Body of pancreas (tissue), 4 donors: ENCODE results near the gene SFRP4.

ENCODE experiments used
- POLR2A ChIP-seq, 3 donors: fragments of 450-650 bp; IDR thresholded peaks; one replicate each; pipeline ENCODE4 v1.6.1; 2016; ENCODE audit warnings: antibody characterized with exemption in 3 of 3, mild to moderate bottlenecking in 2 of 3
- TF ChIP-seq, protein P1 (sequence below), 7 experiments: fragments of 450-650 bp in 4 of 7; fragments of 200-600 bp in 3 of 7; sonication (generic) in 3 of 7; IDR thresholded peaks; one replicate each; pipeline ENCODE4 v1.5.1; 2016 to 2019; ENCODE audit warnings: antibody characterized with exemption in 7 of 7

DNA sequence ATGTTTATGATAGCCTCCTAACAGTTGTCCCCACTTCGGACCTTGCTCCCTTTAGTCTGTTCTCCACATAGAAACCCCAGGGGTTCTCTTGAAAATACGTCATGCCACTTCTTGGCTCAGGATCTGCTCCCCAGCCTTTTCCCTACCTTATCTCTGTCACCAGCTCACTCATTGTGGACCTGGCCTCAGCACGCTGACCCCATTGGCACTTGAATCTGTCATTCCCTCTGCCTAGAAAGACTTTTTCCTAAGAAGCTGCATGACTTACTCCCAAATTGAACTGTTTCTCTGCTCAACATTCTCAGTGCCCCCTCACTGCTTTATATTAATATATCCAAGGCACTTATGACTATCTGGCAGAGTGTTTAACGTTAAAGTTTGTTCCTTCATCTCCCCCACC is 12.3 kb upstream of the SFRP4 start:
- TF ChIP-seq POLR2A (IDR thresholded peaks at IDR 0.05): no peak
- TF ChIP-seq, protein P1, sequence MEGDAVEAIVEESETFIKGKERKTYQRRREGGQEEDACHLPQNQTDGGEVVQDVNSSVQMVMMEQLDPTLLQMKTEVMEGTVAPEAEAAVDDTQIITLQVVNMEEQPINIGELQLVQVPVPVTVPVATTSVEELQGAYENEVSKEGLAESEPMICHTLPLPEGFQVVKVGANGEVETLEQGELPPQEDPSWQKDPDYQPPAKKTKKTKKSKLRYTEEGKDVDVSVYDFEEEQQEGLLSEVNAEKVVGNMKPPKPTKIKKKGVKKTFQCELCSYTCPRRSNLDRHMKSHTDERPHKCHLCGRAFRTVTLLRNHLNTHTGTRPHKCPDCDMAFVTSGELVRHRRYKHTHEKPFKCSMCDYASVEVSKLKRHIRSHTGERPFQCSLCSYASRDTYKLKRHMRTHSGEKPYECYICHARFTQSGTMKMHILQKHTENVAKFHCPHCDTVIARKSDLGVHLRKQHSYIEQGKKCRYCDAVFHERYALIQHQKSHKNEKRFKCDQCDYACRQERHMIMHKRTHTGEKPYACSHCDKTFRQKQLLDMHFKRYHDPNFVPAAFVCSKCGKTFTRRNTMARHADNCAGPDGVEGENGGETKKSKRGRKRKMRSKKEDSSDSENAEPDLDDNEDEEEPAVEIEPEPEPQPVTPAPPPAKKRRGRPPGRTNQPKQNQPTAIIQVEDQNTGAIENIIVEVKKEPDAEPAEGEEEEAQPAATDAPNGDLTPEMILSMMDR (IDR thresholded peaks at IDR 0.05): no peak
